ENCODE data around the gene BICDL1.

The BICDL1 gene

GRCh38 chr12:120137833-120138232 lies 148.8 kb downstream of the BICDL1 start:
- no peak overlapping the region for H3K27ac ChIP-seq
- TF ChIP-seq CTCF (IDR thresholded peaks at IDR 0.05) = no peak
- no peak for TF ChIP-seq ZFX (IDR thresholded peaks at IDR 0.05; ENCODE audit: borderline replicate concordance)

- TF ChIP-seq ZFX (IDR thresholded peaks at IDR 0.05; ENCODE audit: borderline replicate concordance) (no peak), CTCF (IDR thresholded peaks at IDR 0.05) (no peak)
- peak overlapping the region; percentile 10; the same call in 1 of the 2 replicates for H3K27ac ChIP-seq
Observed at GRCh38 chr12:120138366-120138765, 149.3 kb downstream of the BICDL1 start.

- H3K27ac ChIP-seq = 0 out of 2 replicates have a peak overlapping the region, but pooled peaks have one; percentile 88
- TF ChIP-seq ZFX (IDR thresholded peaks at IDR 0.05; ENCODE audit: borderline replicate concordance) (no peak), CTCF (IDR thresholded peaks at IDR 0.05) (no peak)
Observed at GRCh38 chr12:120139958-120140357, 150.9 kb downstream of the BICDL1 start.

GRCh38 chr12:120140603-120141002 lies 151.6 kb downstream of the BICDL1 start:
- peak overlapping the region; percentile 88; the same call in 1 of the 2 replicates for H3K27ac ChIP-seq
- TF ChIP-seq CTCF (IDR thresholded peaks at IDR 0.05) (no peak), ZFX (IDR thresholded peaks at IDR 0.05; ENCODE audit: borderline replicate concordance) (no peak)

GRCh38 chr12:120141336-120141735 lies 152.3 kb downstream of the BICDL1 start:
- TF ChIP-seq CTCF (IDR thresholded peaks at IDR 0.05) (no peak), ZFX (IDR thresholded peaks at IDR 0.05; ENCODE audit: borderline replicate concordance) (no peak)
- H3K27ac ChIP-seq = peak overlapping the region; percentile 88

GRCh38 chr12:120142231-120142877 lies 153.3 kb downstream of the BICDL1 start:
- TF ChIP-seq CTCF (IDR thresholded peaks at IDR 0.05) (peak; percentile 45), ZFX (IDR thresholded peaks at IDR 0.05; ENCODE audit: borderline replicate concordance) (no peak)
- peak overlapping the region; percentile 88 for H3K27ac ChIP-seq

Data from 22Rv1 (cell line).